Measurements from ENCODE around the gene PLEKHH2. TPM values are rescaled to one million over a fixed set of nuclear protein-coding genes. Genes with fewer than 3 reads are reported as not detected.
A peak's percentile ranks its signal among the peaks of the same experiment; 100 is the strongest.
"Not testable (repeated sequence)": the region's sequence is repeated elsewhere in the genome, so short reads cannot be mapped to it uniquely, and the experiment has no call there.

The PLEKHH2 gene
- under 0.01 and 0.13 TPM in 2 replicates for total RNA-seq

DNA sequence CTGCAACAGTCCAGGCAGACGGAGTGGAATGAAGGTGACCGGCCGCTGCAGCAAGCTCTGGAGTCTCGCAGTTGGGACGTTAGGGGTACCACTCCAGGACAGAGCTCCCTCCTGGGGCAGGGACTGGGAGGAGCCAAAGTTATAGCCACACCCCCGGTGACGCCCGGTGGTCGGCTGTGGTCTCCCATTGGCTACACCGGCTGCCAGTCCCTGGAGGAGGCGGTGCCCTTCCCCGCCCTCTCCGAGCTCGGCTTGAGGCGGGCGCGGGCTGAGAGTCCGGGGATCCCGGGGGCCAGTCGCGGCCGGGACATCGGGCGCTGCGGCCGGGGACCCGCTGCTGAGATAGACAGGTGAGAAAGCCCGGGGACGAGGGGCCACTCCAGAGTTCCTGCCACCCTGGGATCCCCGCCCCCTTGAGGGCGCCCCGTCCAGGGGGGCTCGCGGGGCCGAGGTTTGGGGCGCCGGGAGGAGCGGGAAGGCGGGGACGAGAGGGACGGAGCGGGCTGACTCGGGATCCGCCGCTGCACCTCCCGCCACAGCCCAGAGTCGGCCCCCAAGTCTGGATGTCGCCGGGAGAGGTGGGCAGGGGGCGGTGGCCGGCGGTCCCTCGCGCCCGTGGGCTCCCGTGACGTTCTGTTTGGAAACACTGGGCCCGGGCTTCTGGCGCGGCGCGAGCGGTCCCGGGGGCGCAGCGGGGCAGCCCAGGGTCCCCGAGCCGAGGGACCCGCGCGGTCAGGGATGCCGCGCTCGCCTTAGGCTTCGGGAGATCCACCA is at the start of gene PLEKHH2:
Gene PLEKHH2 (plus strand): TSS at position 231 of the 774 bp plus-strand sequence. CDS start 7,414 bp downstream, outside the sequence.
- DNase-seq (ENCODE audit: low read depth in 2 of 2): peak; percentile 32 to 74

DNA sequence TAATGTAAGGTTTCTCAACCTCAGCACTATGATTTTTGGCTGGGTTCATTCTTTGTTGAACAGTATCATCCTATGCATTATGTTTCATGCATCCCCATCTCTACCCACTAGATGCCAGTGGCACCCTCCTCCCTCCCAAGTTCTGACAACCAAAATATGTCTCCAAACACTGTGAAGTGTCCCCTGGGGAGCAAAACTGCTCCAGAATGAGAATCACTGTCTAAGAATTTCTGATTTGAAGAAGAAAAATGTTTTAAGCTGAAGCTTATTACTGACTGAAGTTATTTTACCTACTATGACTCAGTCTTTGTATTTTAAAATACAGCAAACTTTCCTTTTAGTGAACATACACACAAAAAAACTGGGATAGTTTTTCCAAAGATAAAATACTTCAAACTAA is 44.6 kb upstream of the PLEKHH2 start:
- no peak for DNase-seq (ENCODE audit: low read depth in 2 of 2)

DNA sequence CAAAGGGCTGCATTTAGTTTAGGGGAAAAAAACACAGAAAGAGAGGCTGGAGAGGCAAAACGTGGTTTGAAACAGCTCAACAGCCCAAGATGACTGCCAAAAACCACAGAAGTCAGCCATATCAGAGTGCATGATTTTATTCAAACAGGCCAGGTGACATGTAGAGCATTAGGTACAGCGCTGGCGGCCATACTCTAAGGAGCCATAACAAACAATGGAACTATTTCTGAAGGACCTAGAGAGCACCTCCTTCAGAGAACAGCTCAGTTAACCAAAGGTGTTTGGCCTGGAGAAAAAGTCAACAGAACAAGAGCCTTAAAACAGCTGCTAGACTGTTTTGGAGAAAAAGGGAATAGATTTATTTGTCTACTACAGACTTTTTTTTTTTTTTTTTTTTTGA is 43.8 kb upstream of the PLEKHH2 start:
- DNase-seq (ENCODE audit: low read depth in 2 of 2): no peak

DNA sequence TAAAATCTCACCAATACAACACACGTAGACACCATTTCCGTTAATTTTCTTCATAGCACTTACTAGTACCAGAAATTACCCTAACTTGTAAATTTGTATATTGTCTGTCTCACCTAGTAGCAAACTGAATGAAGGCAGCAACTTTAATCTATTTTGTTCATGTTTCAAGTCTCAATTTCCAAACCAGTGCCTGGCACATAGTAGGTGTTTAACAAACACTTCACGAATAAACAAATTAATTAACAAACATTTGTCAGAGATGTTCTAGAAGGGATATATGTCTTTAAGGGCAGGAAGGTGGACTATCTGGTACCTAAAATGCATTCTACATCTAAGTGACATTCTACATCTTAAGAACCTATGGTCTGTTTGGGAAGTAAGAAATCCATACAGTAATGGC is 42.2 kb upstream of the PLEKHH2 start:
- DNase-seq (ENCODE audit: low read depth in 2 of 2): no peak

DNA sequence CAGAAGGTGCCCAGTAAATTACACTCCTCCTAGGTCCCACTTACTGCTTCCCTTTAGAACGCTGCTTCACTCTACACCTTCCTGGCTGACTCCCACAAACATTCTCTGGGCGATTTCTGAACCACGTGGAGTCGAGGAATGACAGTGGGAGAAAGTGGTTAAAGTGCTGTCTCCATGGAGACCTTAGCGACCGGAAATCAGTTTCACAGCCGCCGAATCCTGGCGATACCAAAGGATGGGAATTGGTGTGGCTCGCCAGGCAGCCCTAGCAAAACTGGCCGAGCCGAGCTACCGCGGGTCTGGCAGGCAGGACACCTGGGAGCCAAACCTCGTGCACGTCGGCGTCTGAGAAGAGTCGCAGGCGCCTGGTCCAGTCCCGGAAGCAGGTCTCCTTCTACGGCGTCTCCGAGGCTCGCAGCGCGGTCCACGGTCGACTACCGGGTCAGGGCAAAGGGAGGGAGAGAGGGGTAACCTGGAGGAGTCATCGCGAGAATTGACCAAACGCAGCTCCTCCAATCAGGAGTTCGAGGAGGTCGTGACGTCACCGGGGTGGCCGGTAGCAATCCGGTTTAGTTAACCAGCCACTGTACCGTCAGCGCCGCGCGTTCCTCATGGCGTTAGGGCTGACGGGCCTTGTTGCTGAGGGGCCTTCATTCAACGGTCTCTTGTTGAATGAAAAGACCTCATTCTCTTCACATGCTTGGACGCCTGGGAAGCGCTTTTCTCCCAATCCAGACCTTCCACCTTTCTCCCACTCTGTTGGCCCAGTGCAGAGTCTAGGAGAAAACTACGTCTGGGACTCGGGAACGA is 41.3 kb upstream of the PLEKHH2 start, which contains the start of gene THADA:
Gene THADA (minus strand): TSS at position 436 of the 810 bp plus-strand sequence. CDS start 3,646 bp downstream, outside the sequence.
- DNase-seq (ENCODE audit: low read depth in 2 of 2): peak; percentile 98 to 100

DNA sequence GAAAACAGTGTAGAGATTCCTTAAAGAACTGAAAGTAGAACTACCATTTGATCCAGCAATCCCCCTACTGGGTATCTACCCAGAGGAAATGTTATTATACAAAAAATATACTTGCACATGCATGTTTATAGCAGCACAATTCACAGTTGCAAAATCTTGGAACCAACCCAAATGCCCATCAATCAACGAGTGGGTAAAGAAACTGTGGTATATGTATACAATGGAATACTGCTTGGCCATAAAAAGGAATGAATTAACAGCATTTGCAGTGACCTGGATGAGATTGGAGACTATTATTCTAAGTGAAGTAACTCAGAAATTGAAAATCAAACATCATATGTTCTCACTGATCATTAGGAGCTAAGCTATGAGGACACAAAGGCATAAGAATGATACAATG is 36.5 kb upstream of the PLEKHH2 start:
- not testable (repeated sequence) for DNase-seq (ENCODE audit: low read depth in 2 of 2)

DNA sequence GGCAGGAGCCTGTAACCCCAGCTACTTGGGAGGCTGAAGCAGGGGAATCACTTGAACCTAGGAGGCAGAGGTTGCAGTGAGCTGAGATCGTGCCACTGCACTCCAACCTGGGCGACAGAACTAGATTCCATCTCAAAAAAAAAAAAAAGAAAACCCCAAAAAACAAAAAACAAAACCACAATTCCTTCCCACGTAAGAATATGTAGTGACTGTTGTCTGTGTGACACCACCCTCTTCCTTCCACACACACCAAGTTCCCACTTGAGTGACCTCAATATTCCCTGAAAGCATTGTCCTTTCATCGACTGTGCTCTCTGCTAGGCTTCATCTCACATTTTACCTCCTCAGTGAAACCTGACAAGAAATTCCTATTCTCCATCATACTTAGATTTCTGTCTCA is 32.4 kb upstream of the PLEKHH2 start:
- DNase-seq (ENCODE audit: low read depth in 2 of 2): no peak

DNA sequence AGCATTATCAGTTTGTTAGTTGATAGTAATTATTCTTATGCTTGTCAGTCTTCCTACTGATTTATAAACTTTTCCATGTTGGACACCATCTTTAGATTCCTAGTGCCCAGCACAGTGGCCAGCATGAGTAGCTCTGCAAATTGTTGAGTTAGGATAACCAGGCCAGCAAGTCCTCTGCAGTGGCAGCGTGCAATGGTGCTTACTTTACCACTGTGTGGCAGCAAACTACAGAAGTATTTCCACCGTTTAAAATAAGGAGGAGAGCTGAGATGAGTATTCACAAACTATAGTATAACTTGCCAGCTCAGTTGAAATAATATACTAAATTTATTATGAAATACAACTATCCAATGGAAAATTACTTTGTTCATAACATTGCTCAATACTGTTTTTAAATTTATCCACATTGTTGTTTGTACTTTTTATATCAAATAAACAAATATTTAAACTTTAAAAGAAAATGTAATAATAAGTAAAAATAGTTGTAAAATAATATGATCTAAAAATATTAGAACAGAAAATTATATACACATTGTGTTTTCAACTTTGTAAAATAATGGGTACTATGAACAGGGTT is 31.9 kb upstream of the PLEKHH2 start:
- peak; percentile 12 to 52 for DNase-seq (ENCODE audit: low read depth in 2 of 2)

DNA sequence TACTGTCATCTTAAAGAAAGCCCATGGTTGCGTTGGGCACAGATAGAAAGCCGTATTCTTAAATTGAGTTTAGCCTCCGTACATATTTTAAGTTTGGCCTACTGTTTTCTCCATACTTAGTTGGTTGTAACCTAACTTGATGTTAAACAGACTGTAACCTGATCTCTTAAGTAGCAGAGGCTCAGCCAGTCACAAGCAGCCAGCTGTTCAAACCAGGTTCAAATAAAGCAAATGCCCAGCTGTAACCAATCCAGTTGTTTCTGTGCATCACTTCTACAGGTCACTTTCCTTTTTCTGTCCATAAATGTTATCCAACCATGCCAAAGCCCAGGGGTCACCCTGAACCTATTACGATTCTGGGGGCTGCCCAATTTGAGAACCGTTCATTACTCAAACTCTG is 31.2 kb upstream of the PLEKHH2 start:
- DNase-seq (ENCODE audit: low read depth in 2 of 2): no peak

DNA sequence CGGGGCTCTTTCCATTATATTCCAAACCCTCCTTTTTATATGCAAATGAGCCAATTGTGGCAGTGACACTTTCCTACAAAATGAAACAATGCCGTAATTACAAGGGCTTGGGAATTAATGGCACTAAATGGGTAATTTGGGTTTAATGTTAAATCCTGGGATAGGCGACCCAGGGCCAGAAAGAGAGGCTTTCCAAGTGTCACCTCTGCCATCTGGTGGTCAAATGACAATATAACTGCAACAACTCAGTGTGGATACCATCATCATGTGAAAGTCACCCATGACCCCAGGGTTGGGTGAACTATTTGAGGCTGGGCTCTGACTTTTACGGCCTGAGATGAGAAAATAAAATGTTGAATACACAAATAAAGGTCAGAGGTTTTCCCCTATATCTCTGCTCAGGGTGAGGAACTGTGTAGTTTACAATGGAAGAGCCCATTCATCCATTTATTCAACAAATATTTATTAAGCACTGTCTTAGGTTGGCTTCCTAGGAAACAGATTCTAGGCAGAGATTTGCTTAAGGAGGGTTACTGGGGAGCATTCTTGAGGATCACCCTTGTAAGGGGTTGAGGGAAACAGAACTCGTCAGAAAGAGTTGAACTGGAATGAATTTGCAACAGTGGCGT is 27.7 kb upstream of the PLEKHH2 start:
- peak; percentile 26 to 58 for DNase-seq (ENCODE audit: low read depth in 2 of 2)

DNA sequence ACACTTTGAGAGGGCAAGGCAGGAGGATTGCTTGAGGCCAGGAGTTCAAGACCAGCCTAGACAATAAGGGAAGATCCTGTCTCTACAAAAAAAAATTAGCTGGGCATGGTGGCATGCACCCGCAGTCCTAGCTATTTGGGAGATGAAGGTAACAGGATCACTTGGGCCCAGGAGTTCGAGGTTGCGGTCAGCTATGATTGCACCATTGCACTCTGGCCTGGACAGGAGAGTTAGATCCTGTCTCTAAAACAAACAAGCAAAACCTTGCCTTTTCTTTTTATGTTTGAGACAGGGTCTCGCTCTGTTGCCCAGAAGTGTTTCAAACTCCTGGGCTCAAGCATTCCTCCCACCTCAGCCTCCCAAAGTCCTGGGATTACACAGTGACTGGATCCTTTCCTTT is 26.7 kb upstream of the PLEKHH2 start:
- no peak for DNase-seq (ENCODE audit: low read depth in 2 of 2)

DNA sequence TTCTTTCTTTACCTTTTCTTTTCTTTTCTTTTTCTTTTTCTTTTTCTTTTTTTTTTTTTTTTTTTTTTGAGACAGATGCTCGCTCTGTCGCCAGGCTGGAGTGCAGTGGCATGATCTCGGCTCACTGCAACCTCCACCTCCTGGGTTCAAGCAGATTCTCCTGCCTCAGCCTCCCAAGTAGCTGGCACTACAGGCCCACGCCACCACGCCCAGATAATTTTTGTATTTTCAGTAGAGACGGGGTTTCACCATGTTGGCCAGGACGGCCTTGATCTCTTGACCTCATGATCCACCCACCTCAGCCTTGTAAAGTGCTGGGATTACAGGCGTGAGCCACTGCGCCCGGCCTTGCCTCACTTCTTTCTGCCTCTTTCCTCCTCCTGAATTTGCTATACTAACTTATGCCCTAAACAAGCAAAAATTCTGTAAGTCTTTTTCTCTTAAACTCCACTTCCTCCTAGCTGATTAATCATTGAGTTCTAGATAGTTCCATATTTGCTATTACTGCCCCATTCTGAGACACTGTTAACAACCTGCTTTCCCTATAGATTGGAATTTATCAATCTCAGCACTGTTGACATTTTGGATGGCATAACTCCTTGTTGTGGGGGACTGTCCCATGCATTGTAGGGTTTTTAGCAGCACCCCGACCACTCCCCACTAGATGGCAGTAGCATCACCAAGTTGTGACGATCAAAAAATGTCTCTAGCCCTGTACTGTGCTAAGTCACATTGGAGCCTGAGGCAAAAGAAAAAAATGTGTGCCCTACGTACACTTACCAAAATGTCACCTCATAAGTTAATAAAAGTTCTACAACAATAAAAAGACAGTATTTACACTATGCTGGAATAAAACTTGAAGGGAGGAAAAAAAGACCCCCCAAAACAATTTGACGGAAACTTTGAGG is 24.8 kb upstream of the PLEKHH2 start:
- DNase-seq (ENCODE audit: low read depth in 2 of 2): peak; percentile 43 to 67

DNA sequence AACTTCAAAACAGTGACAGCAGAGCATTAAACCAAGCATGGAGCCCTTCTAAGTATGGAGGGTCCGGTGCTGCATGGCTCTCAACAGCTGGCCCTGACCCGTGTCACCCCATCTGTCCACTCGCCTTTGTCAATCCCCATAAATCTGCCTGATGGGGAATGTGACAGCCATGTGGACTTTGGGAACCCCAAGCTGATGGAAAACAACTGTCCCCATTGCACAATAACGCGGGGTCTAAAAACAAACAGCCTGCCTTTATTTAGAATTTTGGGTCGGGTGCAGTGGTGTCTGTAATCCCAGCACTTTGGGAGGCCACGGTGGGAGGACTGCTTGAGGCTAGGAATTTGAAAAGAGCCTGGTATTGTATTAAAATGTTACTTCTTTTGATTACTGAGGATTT is 24.1 kb upstream of the PLEKHH2 start:
- DNase-seq (ENCODE audit: low read depth in 2 of 2): no peak

DNA sequence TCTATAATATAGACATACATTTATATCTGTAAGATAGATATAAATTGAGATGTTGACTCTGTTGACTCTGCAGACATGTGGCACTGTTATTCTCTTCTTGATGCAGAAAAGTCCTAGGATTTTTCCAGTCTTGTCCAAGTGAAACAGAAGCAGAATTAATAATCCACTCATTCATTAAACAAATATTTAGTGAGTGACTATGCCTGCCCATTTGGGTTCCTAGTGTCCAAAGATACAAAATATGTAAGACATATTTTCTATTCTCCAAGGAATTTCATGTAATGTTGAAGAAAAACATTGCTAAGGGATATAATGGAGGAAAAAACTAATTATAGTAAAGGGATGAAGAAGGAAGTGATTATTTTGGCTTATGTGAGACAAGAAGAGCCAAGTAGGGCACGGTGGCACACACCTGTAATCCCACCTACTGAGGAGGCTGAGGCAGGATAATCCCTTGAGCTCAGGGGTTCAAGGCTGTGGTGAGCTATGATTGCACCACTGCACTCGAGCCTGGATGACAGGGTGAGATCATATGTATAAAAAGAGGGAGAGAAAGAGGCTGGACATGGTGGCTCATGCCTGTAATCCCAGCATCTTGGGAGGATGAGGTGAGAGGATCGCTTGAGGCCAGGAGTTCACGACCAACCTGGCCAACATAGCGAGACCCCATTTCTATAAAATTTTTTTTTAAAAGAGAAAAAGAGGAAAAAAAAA is 19.9 kb upstream of the PLEKHH2 start:
- no peak for DNase-seq (ENCODE audit: low read depth in 2 of 2)

DNA sequence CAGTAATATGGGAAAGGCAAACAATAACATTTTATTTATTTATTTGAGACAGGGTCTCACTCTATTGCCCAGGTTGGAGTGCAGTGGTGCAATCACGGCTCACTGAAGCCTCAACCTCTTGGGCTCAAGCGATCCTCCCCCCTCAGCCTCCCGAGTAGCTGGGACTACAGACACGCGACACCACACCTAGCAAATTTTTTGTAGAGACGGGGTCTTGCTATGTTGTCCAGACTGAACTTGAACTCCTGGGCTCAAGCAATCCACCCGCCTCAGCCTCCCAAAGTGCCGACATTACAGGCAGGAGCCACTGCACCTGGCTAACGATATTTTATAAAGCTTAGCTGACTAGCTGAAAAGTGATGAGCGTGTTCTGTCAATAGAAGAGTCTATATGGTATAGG is 17.5 kb upstream of the PLEKHH2 start:
- no peak for DNase-seq (ENCODE audit: low read depth in 2 of 2)

DNA sequence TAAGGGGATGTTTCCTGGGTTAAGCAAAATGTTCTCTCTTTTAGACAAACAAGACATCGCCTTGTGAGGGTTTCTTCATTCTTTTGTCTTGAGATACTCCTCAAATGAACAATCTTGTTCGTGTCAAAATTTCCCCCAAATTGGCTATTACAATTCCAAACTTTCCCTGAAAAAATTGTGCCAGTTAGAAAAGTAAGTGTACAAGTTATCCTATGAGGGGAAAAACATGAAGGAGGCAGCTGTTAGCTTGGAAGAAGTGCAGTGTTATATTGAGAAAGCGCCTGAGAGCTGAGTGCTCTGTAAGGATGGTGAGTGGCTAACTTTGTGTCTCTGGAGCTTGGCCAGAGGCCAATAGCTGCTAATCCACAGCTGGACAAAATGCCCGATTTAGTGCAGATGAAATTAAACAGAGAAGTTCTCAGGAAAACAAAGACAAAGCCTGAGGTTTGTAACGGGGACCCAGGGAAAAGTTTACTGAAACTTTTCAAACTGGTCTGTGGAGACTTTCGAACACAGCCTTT is 14.1 kb upstream of the PLEKHH2 start:
- DNase-seq (ENCODE audit: low read depth in 2 of 2): no peak

DNA sequence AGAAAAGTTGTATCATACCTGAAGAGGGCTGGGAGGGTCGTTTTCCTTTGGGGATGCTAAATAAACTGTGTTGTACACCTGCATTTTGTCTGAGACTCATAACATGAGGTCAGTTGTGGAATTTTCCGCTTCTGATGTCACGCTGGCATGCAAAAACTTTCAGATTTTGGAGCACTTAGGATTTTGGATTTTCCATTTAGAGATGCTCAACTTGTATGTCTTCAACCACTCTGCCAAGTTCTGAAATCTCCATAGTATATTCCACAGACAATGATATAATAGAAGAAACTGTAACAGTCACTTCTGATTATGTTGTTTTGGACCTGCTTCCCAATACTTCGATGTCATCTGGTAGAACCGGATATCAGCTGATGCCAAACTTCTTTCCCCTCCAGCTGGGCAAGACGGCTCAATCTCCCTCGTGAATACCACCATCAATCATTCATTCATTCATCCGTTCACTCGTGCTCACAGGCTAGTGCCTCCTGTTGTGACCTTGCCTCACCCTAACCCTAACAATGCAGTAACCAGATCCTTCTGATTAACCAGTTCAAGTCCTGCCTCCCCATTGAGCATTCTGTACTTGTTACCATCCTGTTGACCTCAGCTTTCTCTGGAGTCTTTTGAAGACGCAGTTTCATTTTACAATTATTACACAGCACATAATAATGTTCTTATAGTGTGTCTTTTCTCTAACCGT is 5.3 kb upstream of the PLEKHH2 start:
- DNase-seq (ENCODE audit: low read depth in 2 of 2): no peak

DNA sequence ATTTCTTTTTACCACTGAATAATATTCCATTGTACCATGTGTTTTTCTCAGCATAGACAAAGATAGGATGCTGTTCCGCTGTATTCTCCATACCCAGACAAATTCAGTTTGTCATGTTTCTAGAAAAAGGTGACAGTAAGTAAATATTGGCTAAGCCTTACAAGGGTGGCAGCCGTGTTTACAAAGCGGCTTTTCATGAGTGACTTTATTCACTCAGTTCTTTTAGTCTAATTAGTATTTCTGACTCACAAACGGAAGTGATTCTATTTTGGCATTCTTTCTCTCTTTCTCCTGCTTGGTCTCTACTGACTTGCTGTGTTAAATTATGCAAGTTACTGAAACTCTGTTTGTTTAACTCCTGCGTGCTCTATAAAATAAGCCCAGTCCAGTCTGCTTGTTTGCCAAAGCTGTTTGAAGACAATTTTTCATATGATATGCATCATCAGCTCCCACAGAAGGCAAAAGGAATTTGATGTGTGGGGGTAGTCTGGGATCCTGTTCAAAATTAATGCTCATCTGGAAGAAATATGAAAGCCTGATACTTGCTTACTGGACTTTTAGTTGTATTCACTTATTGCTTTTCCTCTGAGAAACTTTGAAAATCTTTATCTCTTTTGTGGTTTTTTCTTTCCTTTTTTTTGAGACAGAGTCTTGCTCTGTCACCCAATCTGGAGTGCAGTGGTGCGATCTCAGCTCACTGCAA is 2.3 kb upstream of the PLEKHH2 start:
- no peak for DNase-seq (ENCODE audit: low read depth in 2 of 2)

DNA sequence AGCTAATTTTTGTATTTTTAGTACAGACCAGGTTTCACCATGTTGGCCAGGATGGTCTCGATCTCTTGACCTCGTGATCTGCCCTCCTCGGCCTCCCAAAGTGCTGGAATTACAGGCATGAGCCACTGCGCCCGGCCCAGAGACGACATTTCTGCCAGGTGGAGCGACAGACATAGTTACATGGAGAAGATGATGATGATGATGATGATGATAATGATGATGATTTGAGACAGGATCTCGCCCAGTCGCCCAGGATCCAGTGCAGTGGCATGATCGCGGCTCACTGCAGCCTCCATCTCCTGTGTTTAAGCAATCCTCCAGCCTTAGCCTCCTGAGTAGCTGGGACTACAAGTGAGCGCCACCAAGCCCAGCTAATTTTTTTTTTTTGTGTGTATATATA is 907 bp upstream of the PLEKHH2 start:
- not testable (repeated sequence) for DNase-seq (ENCODE audit: low read depth in 2 of 2)
